H9 (cell line): Measurements from ENCODE around the gene ZDHHC16. TPM values are rescaled to one million over a fixed set of nuclear protein-coding genes. Genes with fewer than 3 reads are reported as not detected.

Experiments
- DNase-seq: peaks from one replicate; pipeline ENCODE4 v3.0.0-alpha.2; 2017
- H2AFZ ChIP-seq: one replicate; pipeline ENCODE4 v1.6.1; 2013; ENCODE audit warnings: mild to moderate bottlenecking, low read length, control low read depth, moderate library complexity
- H2AK5ac ChIP-seq: 2 replicates; pipeline ENCODE4 v1.6.1; 2013; ENCODE audit warnings: low read length, control low read depth, mixed read lengths; ENCODE audit not compliant: insufficient read length
- H2BK120ac ChIP-seq: one replicate; pipeline ENCODE4 v1.6.1; 2013; ENCODE audit warnings: low read depth, mild to moderate bottlenecking, low read length, control low read depth, inconsistent platforms; ENCODE audit not compliant: poor library complexity, severe bottlenecking
- H2BK12ac ChIP-seq: 2 replicates; pipeline ENCODE4 v1.6.1; 2013; ENCODE audit warnings: low read length, control low read depth, mixed read lengths, low read depth; ENCODE audit not compliant: insufficient read length
- H2BK15ac ChIP-seq: 2 replicates; pipeline ENCODE4 v1.6.1; 2013; ENCODE audit warnings: low read depth, low read length, control low read depth
- H2BK20ac ChIP-seq: one replicate; pipeline ENCODE4 v1.6.1; 2013; ENCODE audit warnings: low read depth, mild to moderate bottlenecking, low read length, control low read depth, inconsistent platforms; ENCODE audit not compliant: poor library complexity, severe bottlenecking
- H2BK5ac ChIP-seq: 2 replicates; pipeline ENCODE4 v1.6.1; 2013; ENCODE audit warnings: low read length, control low read depth, mixed read lengths; ENCODE audit not compliant: insufficient read length
- H3K14ac ChIP-seq: 2 replicates; pipeline ENCODE4 v1.6.1; 2013; ENCODE audit warnings: low read length, control low read depth; ENCODE audit not compliant: insufficient read depth
- H3K18ac ChIP-seq: 2 replicates; pipeline ENCODE4 v1.6.1; 2013; ENCODE audit warnings: low read depth, mild to moderate bottlenecking, mixed read lengths, low read length, control low read depth; ENCODE audit not compliant: insufficient read length
- H3K23ac ChIP-seq: 2 replicates; pipeline ENCODE4 v1.6.1; 2013; ENCODE audit warnings: low read length, control low read depth, mixed read lengths, low read depth; ENCODE audit not compliant: insufficient read length
- H3K23me2 ChIP-seq: 2 replicates; pipeline ENCODE4 v1.6.1; 2013; ENCODE audit warnings: low read depth, mild to moderate bottlenecking, mixed read lengths, low read length, control low read depth; ENCODE audit not compliant: insufficient read length, poor library complexity, severe bottlenecking
- H3K27ac ChIP-seq: 2 replicates; pipeline ENCODE4 v1.5.1; 2013; ENCODE audit warnings: low read length, control low read depth, mixed read lengths, low read depth; ENCODE audit not compliant: insufficient read length
- H3K27me3 ChIP-seq: 2 replicates; pipeline ENCODE4 v1.6.1; 2013; ENCODE audit warnings: low read length, control low read depth, inconsistent platforms; ENCODE audit not compliant: insufficient read depth
- H3K4ac ChIP-seq: 2 replicates; pipeline ENCODE4 v1.6.1; 2013; ENCODE audit warnings: low read depth, mild to moderate bottlenecking, control low read depth, inconsistent platforms, low read length, moderate library complexity
- H3K4me1 ChIP-seq: 2 replicates; pipeline ENCODE4 v1.6.1; 2013; ENCODE audit warnings: low read length, control low read depth, inconsistent platforms; ENCODE audit not compliant: insufficient read depth
- H3K4me2 ChIP-seq: 2 replicates; pipeline ENCODE4 v1.6.1; 2013; ENCODE audit warnings: low read length, control low read depth, mixed read lengths; ENCODE audit not compliant: insufficient read length, insufficient read depth
- H3K56ac ChIP-seq: 2 replicates; pipeline ENCODE4 v1.6.1; 2013; ENCODE audit warnings: low read depth, mild to moderate bottlenecking, mixed read lengths, low read length, control low read depth; ENCODE audit not compliant: insufficient read length
- H3K79me1 ChIP-seq: 2 replicates; pipeline ENCODE4 v1.6.1; 2013; ENCODE audit warnings: low read depth, mild to moderate bottlenecking, moderate library complexity, low read length, control low read depth, inconsistent platforms; ENCODE audit not compliant: insufficient read depth, poor library complexity, severe bottlenecking
- H3K79me2 ChIP-seq: 2 replicates; pipeline ENCODE4 v1.6.1; 2013; ENCODE audit warnings: low read length, control low read depth, inconsistent platforms; ENCODE audit not compliant: insufficient read depth
- H3K9ac ChIP-seq: 2 replicates; pipeline ENCODE4 v1.6.1; 2013; ENCODE audit warnings: low read length, control low read depth, mixed read lengths; ENCODE audit not compliant: insufficient read length; ENCODE audit errors: extremely low read depth
- H3K9me3 ChIP-seq: one replicate; pipeline ENCODE4 v1.6.1; 2013; ENCODE audit warnings: low read depth, low read length, inconsistent platforms; ENCODE audit not compliant: control insufficient read depth
- H3T11ph ChIP-seq: one replicate; pipeline ENCODE4 v1.6.1; 2013; ENCODE audit warnings: mild to moderate bottlenecking, low read length, control low read depth, inconsistent platforms
- H4K20me1 ChIP-seq: one replicate; pipeline ENCODE4 v1.6.1; 2013; ENCODE audit not compliant: control insufficient read depth, insufficient read length, insufficient read depth
- H4K5ac ChIP-seq: 2 replicates; pipeline ENCODE4 v1.6.1; 2013; ENCODE audit warnings: low read depth, mild to moderate bottlenecking, mixed read lengths, low read length, control low read depth; ENCODE audit not compliant: insufficient read length
- H4K8ac ChIP-seq: replicated peaks from 2 replicates; pipeline ENCODE4 v1.6.1; 2013; ENCODE audit warnings: low read length, control low read depth, mixed read lengths, low read depth; ENCODE audit not compliant: insufficient read length
- H4K91ac ChIP-seq: 2 replicates; pipeline ENCODE4 v1.6.1; 2013; ENCODE audit warnings: low read depth, mild to moderate bottlenecking, moderate library complexity, mixed read lengths, low read length, control low read depth; ENCODE audit not compliant: insufficient read length
- H3K27ac Mint-ChIP-seq, 3 experiments: 2 replicates in 2 of 3; 3 replicates in 1 of 3; pipeline ENCODE4 v1.8.0; 2020 to 2021; ENCODE audit warnings: mixed read lengths in 3 of 3, mild to moderate bottlenecking in 1 of 3, moderate library complexity in 1 of 3
- H3K27me3 Mint-ChIP-seq: 2 replicates; pipeline ENCODE4 v1.8.0; 2021; ENCODE audit warnings: low read depth, mild to moderate bottlenecking, moderate library complexity, mixed read lengths
- H3K36me3 Mint-ChIP-seq, 3 experiments: 2 replicates in 2 of 3; 3 replicates in 1 of 3; pipeline ENCODE4 v1.8.0; 2020 to 2021; ENCODE audit warnings: low read depth in 3 of 3, mixed read lengths in 3 of 3; ENCODE audit not compliant: insufficient read depth in 1 of 3
- H3K4me1 Mint-ChIP-seq, 2 experiments: 2 replicates each; pipeline ENCODE4 v1.8.0; 2020; ENCODE audit warnings: mixed read lengths in 2 of 2
- H3K4me3 Mint-ChIP-seq, 2 experiments: 2 replicates in 1 of 2; 3 replicates in 1 of 2; pipeline ENCODE4 v1.8.0; 2020 to 2021; ENCODE audit warnings: mild to moderate bottlenecking in 2 of 2, mixed read lengths in 2 of 2, moderate library complexity in 1 of 2
- H3K9me3 Mint-ChIP-seq, 2 experiments: 2 replicates in 1 of 2; 3 replicates in 1 of 2; pipeline ENCODE4 v1.8.0; 2020; ENCODE audit warnings: mild to moderate bottlenecking in 2 of 2, mixed read lengths in 2 of 2, moderate library complexity in 1 of 2
- WGBS: extraction: QIAGEN DNeasy Blood & Tissue Kit; methylation state at CpG from one replicate; pipeline ENCODE4 v1.1.7; 2013; ENCODE audit warnings: missing lambda C conversion rate, low lambda C conversion rate, mixed read lengths; ENCODE audit not compliant: insufficient read length; ENCODE audit errors: extremely low coverage; 5-methylcytosine and 5-hydroxymethylcytosine counted together
- total RNA-seq: library from RNA; stranded (reverse); gene quantifications from 2 replicates; pipeline ENCODE4 v1.2.1, GENCODE V29; 2021
- TF ChIP-seq, protein P1 (sequence below): fragments of 200-600 bp; sonication (generic); conservative IDR thresholded peaks from 3 replicates; pipeline ENCODE4 v1.8.0; 2021; ENCODE audit warnings: antibody characterized with exemption, mild to moderate bottlenecking

Gene ZDHHC16
- total RNA-seq, 1 experiment from 2014 or later, result 45.4 TPM

DNA sequence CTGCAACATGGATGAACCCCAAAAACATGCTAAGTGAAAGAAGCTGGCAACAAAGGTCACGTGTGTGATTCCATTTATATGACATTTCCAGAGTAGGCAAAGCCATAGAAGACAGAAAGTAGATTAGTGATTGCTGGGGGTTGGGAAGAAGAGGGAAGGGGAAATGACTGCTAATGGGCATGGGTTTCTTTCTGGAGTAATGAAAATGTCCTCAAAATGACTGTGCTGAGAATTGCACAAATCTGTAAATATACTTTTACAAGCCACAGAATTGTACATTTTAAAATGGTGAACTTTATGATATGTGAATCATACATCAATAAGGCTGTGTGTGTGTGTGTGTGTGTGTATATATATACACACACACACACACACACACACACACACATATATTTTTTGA, 36.4 kb downstream of the ZDHHC16 start:
- no peak for DNase-seq
- H2BK120ac ChIP-seq, result no peak overlapping the region
- no peaks in the 10 kb centered on the region for H3K23me2 ChIP-seq
- no peak overlapping the region for H3K27ac ChIP-seq
- WGBS, result no CpG with 5 or more reads among the region's 1 CpG
- H3K79me1 ChIP-seq, result peaks cover 10% of the 10 kb centered on the region
- H3K4me3 Mint-ChIP-seq, result no peak overlapping the region
- no peak overlapping the region for H3K9ac ChIP-seq
- H3K4ac ChIP-seq, result no peak overlapping the region
- H3K9me3 Mint-ChIP-seq, result no peaks in the 10 kb centered on the region
- H3K14ac ChIP-seq, result no peak overlapping the region
- no peak overlapping the region for H2AK5ac ChIP-seq
- no peak overlapping the region for H2BK5ac ChIP-seq
- H2AFZ ChIP-seq, result no peak overlapping the region
- no peak overlapping the region for H3K23ac ChIP-seq
- H2BK12ac ChIP-seq, result no peak overlapping the region
- H3K27ac Mint-ChIP-seq, result no peak overlapping the region; a peak in 1 of 7 replicates
- no peak overlapping the region for H2BK20ac ChIP-seq
- no peak overlapping the region for H3T11ph ChIP-seq
- no peaks in the 10 kb centered on the region for H4K20me1 ChIP-seq
- no peaks in the 10 kb centered on the region; the same call in 1 of the 2 replicates for H3K79me2 ChIP-seq
- H3K36me3 Mint-ChIP-seq, result peaks cover 6 to 36% (median 36%) of the 10 kb centered on the region in 3 experiments; a peak in 6 of 7 replicates
- no peak overlapping the region for H3K56ac ChIP-seq
- no peaks in the 10 kb centered on the region for H3K9me3 ChIP-seq
- no peak overlapping the region for H4K5ac ChIP-seq
- TF ChIP-seq, protein P1, sequence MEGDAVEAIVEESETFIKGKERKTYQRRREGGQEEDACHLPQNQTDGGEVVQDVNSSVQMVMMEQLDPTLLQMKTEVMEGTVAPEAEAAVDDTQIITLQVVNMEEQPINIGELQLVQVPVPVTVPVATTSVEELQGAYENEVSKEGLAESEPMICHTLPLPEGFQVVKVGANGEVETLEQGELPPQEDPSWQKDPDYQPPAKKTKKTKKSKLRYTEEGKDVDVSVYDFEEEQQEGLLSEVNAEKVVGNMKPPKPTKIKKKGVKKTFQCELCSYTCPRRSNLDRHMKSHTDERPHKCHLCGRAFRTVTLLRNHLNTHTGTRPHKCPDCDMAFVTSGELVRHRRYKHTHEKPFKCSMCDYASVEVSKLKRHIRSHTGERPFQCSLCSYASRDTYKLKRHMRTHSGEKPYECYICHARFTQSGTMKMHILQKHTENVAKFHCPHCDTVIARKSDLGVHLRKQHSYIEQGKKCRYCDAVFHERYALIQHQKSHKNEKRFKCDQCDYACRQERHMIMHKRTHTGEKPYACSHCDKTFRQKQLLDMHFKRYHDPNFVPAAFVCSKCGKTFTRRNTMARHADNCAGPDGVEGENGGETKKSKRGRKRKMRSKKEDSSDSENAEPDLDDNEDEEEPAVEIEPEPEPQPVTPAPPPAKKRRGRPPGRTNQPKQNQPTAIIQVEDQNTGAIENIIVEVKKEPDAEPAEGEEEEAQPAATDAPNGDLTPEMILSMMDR, result no peak
- no peak overlapping the region for H4K8ac ChIP-seq
- H4K91ac ChIP-seq, result no peak overlapping the region
- H3K27me3 ChIP-seq, result no peaks in the 10 kb centered on the region
- no peak overlapping the region for H2BK15ac ChIP-seq
- H3K27me3 Mint-ChIP-seq, result no peaks in the 10 kb centered on the region
- no peak overlapping the region for H3K4me2 ChIP-seq
- peaks cover 4% of the 10 kb centered on the region; the same call in 1 of the 2 replicates for H3K4me1 ChIP-seq
- no peak overlapping the region for H3K18ac ChIP-seq
- H3K4me1 Mint-ChIP-seq, result peaks cover 20 to 21% of the 10 kb centered on the region in 2 experiments
